Amygdala (tissue), 56 donors: ENCODE results near the gene DEDD.

ENCODE experiments used
- DNase-seq, 56 donors: peaks; one replicate each; lab custom pipeline; 2025; lab: John Stamatoyannopoulos, UW

The DEDD gene

DNA sequence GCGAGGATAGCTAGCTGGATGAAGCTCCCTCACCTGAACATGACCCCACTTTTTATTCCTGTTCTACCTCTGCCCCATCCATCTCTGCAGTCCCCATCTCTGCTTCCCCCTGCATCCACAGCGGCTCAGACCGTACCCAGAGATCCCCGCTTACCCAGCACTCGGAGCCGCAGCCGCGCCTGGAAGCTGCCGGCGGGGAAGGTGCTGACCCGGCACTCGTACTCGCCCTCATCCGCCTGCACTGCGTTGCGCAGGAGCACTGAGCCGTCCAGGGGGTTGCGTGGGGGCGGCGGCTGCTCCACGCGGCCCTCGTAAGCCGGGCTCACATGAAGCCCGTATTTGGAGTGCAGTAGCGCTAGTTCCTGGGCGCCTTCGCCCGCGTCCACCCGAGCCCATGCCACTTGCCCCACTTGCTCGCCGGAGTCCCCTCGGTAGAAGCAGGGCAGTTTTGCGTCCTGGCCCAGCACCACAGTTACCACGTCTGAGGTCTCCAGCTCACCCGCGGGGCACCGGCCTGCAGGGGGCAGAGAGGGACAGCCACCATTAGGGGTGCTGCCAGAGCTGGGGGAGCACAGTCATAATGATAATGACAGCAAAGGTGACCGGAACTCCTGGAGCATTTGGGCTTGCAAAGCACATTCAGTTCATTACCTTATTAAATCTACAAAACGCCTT lies 52.9 kb downstream of the DEDD start:
- no peak for DNase-seq

DNA sequence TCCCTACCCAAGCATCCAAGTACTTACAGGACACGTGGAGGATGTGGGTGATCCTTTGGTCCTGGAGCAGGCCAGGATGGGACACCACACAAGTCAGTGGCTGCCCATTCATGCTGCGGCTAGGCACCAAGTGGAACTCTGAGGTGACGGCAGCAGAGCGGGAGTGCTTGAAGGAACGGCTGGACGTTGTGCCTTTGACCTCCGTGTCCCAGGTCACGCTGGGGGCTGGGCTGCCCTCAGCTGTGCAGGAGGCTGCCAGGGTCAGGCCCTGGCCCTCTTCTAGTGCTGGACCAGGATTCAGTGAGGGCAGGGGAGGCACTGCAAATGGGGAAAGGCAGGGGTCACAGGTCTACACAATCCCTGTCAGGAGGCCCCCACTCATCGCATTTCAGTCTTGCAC lies 55.0 kb downstream of the DEDD start:
- DNase-seq, result no peak

DNA sequence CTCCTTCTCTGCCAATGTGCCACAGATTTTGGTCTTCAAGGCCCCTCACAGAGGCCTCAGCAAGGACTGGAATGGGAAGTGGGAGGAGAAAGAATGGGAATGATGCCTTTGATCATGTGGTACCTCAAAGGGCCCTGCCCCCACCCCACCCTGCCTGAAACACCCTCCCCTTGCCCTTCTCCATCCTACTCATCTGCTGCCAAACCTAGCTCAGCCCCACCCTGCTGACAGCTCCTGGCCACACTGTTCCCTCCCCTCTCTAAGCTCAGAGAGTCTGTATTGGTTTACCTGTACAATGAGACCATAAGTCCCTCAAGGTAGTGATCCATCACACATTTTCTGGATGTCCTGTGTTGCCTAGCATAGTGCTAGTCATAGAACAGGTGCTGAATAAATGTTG lies 56.1 kb downstream of the DEDD start:
- no peak for DNase-seq

- DNase-seq, result no peak
Observed at GRCh38 chr1:161074676-161075368, 57.6 kb downstream of the DEDD start.

GRCh38 chr1:161073474-161074121 lies 58.9 kb downstream of the DEDD start:
- DNase-seq, result no peak

DNA sequence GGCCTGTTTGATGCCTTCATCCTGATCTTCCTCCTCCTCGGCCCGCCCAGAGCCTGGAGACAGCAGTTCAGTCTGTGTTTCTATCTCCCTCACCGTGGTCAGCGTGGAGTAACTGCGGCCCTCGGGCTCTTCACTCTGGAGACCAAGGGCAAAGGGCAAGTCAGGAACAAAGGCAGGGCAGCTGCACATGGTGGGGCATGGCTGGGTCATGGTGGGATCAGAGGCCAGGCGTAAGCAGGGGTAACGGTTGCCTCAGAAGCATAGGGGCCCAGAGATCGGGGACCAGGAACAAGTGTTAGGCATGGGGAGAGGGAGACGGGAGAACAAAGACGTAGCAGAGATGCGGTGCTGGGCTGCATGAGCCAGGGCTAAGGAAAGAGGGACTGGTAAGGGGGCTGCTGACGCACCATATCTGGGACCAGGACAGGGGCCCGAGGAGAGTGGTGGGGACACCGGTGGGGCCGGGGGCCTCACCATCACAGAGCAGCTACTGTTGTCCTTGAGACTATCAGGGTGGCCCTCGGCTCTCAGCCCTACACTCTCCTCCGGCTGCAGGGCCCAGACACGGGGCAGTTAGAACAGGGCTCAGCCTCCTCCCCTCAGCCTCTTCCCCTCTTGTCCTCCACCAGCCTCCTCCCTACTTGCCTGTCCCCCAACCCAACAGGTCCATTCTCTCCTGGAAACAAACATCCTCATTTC lies 59.6 kb downstream of the DEDD start:
- no peak for DNase-seq

- DNase-seq, result peak in 7 of 56 donors; percentile 4 to 37 (median 11)
Observed at GRCh38 chr1:161071886-161072371, 60.5 kb downstream of the DEDD start.
